SKM-1 (cell line): ENCODE measurements around the gene RNF169.

ENCODE experiments used
- DNase-seq: peaks from one replicate; lab custom pipeline; 2025; ENCODE audit not compliant: unreplicated experiment; lab: John Stamatoyannopoulos, UW

Gene RNF169

DNA sequence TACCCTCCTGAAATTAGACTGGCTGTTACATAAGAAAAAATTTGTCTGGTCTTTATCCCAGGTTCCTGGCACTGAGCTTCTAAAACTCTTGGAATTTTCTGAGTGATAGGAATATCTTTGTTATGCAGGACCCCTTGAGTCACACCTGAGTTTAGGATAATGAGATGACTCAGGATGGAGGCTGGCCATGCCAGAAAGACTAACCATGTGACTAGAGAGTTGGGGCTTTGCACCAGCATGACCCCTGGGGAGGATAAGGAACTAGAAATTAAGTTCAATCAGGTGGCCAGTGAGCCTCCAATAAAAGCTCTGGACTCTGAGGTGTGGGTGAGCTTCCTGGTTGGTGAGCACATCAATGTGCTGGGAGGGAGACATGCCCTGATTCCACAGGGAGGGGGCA, 112.1 kb downstream of the RNF169 start:
- DNase-seq, result no peak

DNA sequence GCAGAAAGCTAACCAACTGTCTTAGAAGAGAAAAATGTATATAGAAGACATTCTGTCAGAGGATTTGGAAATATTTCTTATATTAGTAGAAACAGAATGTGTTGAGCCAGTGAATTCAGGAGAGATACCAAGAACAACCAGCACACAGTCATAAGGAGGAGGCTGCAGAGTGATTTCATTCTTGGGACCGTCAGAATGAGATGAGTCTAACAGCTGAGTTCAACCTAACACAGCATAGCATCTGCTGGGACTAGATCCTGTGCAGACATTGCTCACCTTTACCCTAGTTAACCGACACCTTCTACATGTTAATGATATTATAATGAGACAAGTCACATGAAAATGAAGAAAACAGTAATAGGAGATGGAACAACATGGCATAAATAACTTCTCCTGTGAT, 114.8 kb downstream of the RNF169 start:
- no peak for DNase-seq

DNA sequence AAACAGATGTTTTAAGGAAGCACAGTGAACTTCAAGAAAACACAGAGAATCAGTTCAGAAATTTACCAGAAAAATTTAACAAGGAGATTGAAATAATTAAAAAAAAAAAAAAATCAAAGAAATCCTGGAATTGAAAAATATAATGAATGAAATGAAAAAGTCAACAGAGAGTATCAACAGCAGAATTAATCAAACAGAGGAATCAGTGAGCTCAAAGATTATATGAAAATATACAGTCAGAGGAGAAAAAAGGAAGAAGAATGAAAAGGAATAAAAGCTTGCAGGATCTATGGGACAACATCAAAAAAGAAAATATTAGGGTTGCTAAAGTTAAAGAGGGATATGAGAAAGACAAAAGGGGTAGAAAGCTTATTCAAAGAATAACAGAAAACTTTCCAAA, 117.9 kb downstream of the RNF169 start:
- no peak for DNase-seq

DNA sequence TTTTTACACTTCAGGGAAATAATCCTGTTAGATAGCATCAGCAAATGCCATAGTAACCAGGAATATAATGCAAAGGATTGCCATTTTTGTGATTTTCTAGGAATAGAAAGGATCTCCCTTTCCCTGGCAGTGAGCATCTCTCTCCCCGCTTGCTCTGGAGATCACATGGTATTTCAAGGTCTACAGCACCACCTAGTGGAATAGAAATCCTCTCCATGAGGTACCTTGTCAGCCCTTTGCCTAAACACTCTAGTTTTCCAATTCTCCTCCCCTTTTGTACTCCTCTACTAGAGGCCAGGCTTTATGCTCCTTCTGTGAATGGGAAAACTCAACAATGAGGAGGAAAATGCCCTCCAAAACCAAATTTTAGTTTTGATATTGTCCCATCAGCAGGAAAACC, 121.8 kb downstream of the RNF169 start:
- peak; percentile 24 for DNase-seq

DNA sequence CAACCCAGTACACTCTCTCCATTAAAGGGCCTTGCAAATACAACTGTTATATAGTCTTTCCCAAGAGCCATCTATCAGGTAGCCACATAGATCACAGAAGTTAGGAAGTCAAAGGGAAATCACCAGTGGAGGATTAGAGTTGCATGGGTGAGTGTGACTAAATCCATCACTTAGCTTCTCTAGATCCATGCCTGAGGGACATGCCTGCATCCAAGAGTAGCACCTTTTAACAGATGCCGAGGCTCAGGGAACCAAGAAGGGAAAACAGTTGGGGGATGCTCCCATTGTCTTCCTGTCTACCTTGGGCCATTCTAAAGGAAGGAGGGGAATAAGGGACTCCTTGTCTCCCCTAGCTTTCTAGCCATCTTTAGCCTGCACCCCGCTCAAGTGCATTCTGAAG, 122.4 kb downstream of the RNF169 start:
- no peak for DNase-seq

DNA sequence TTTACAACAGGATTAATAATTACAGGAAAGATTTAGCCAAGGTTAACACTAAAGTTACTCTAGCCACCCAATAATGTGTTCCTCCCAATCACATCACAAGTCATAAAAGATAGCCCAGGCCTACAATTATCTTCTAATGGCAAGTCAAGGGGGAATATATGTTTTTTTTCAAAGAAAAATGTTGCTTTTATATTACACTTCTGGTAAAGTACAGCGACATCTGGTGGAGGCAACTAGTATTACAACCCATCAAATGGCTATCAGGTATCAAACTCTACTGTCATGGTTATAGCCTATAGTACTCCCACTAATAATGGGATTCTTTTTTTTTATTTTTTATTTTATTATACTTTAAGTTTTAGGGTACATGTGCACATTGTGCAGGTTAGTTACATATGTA, 128.5 kb downstream of the RNF169 start:
- no peak for DNase-seq
